Measurements from ENCODE around the gene HDGFL3.

The HDGFL3 gene

GRCh38 chr15:83193721-83194120 lies 13.9 kb downstream of the HDGFL3 start (continued):
- TF ChIP-seq EGR2 (tag by site-specific recombination; IDR thresholded peaks at IDR 0.05; ENCODE audit: low read depth): no peak
- no peak for TF ChIP-seq PBX3 (CRISPR knock-in tag; IDR thresholded peaks at IDR 0.05)
- TF ChIP-seq ZBTB26 (tag by site-specific recombination; optimal IDR thresholded peaks at IDR 0.05): no peak

- H3K4me1 ChIP-seq (ENCODE audit: control insufficient read depth, insufficient read depth, low read length): peaks cover 22% of the 10 kb centered on the region
Measured at GRCh38 chr15:83192742-83193141, 14.9 kb downstream of the HDGFL3 start.

GRCh38 chr15:83190450-83190849 lies 17.2 kb downstream of the HDGFL3 start:
- H3K4me1 ChIP-seq (ENCODE audit: control insufficient read depth, insufficient read depth, low read length): peaks cover 14% of the 10 kb centered on the region
- ChIA-PET POLR2A (interaction anchor here (0.6 kb wide), 1 partner anchor 922 kb away, joined by 4 read pairs; no protein-coding TSS in a partner anchor), CTCF (interaction anchor here (1.0 kb wide), 1 partner anchor 16 kb away, joined by 3 read pairs; no protein-coding TSS in a partner anchor)
- TF ChIP-seq ZNF654 (tag by site-specific recombination; IDR thresholded peaks at IDR 0.05; ENCODE audit: low read depth): no peak
- TF ChIP-seq ZNF560 (tag by site-specific recombination; IDR thresholded peaks at IDR 0.05; ENCODE audit: borderline replicate concordance): no peak
- TF ChIP-seq ZNF707 (tag by site-specific recombination; IDR thresholded peaks at IDR 0.05): no peak
- no peak for TF ChIP-seq ZNF529 (tag by site-specific recombination; IDR thresholded peaks at IDR 0.05; ENCODE audit: insufficient replicate concordance)
- no peak for TF ChIP-seq GLI4 (tag by site-specific recombination; IDR thresholded peaks at IDR 0.05)
- TF ChIP-seq ZBTB1 (tag by site-specific recombination; IDR thresholded peaks at IDR 0.05): no peak
- no peak for TF ChIP-seq FEZF1 (tag by site-specific recombination; IDR thresholded peaks at IDR 0.05)
- no peak for TF ChIP-seq ZNF266 (tag by site-specific recombination; IDR thresholded peaks at IDR 0.05; ENCODE audit: low read depth)
- TF ChIP-seq ZBTB20 (tag by site-specific recombination; IDR thresholded peaks at IDR 0.05): no peak
- TF ChIP-seq ZNF843 (tag by site-specific recombination; IDR thresholded peaks at IDR 0.05): no peak
- no peak overlapping the region for H3K4me3 ChIP-seq (ENCODE audit: low read depth, low read length)
- H3K27ac ChIP-seq (ENCODE audit: extremely low read depth, low read depth, low read length): no peak overlapping the region
- peaks cover 0 to 11% of the 10 kb centered on the region in 2 experiments; a peak in 2 of 3 replicates for H3K36me3 ChIP-seq (ENCODE audit: control insufficient read depth in 2 of 2, insufficient read depth in 1 of 2, low read length in 2 of 2)
- H3K9me3 ChIP-seq (ENCODE audit: control insufficient read depth, insufficient read depth, low read depth, low read length): no peaks in the 10 kb centered on the region

More at GRCh38 chr15:83192742-83193141, 14.9 kb downstream of the HDGFL3 start:
- TF ChIP-seq ZNF19 (tag by site-specific recombination; IDR thresholded peaks at IDR 0.05; ENCODE audit: low read depth) (no peak), ZNF140 (tag by site-specific recombination; IDR thresholded peaks at IDR 0.05) (no peak), SP7 (tag by site-specific recombination; IDR thresholded peaks at IDR 0.05) (no peak), INSM2 (tag by site-specific recombination; IDR thresholded peaks at IDR 0.05) (no peak), ZNF621 (tag by site-specific recombination; IDR thresholded peaks at IDR 0.05) (no peak), KLF17 (tag by site-specific recombination; IDR thresholded peaks at IDR 0.05) (no peak), ZNF169 (tag by site-specific recombination; IDR thresholded peaks at IDR 0.05) (no peak), ZIC2 (tag by site-specific recombination; IDR thresholded peaks at IDR 0.05) (no peak), ZNF701 (tag by site-specific recombination; IDR thresholded peaks at IDR 0.05) (no peak), ZNF791 (tag by site-specific recombination; IDR thresholded peaks at IDR 0.05) (no peak), ZNF274 (IDR thresholded peaks at IDR 0.05; ENCODE audit: low read length) (no peak), ZNF274 (tag by site-specific recombination; IDR thresholded peaks at IDR 0.05; ENCODE audit: borderline replicate concordance) (no peak), ZSCAN18 (tag by site-specific recombination; IDR thresholded peaks at IDR 0.05) (no peak)
- Histone ChIP-seq H3K4me3 (ENCODE audit: low read depth, low read length) (no peak overlapping the region), H3K27ac (ENCODE audit: extremely low read depth, low read depth, low read length) (no peak overlapping the region), H3K36me3 (ENCODE audit: control insufficient read depth in 2 of 2, insufficient read depth in 1 of 2, low read length in 2 of 2) (peaks cover 0 to 11% of the 10 kb centered on the region in 2 experiments; a peak in 2 of 3 replicates), H3K9me3 (ENCODE audit: control insufficient read depth, insufficient read depth, low read depth, low read length) (no peaks in the 10 kb centered on the region)
- POLR2A ChIA-PET: interaction anchor here (0.8 kb wide), 1 partner anchor 13 kb away, joined by 3 read pairs; no protein-coding TSS in a partner anchor
- CTCF ChIA-PET: interaction anchor here (0.6 to 1.4 kb wide), 2 partner anchors 18 to 814 kb away, joined by 3 to 4 read pairs; no protein-coding TSS in a partner anchor
